Mesodermal cell (in vitro differentiated cells): ENCODE results near the gene MACROD2.
"Not testable (repeated sequence)": the region's sequence is repeated elsewhere in the genome, so short reads cannot be mapped to it uniquely, and the experiment has no call there.

Source experiments
- H3K27ac ChIP-seq: 2 replicates; pipeline ENCODE4 v1.7.0; 2013; ENCODE audit warnings: mild to moderate bottlenecking, low read depth, low read length, moderate library complexity; ENCODE audit not compliant: severe bottlenecking
- H3K36me3 ChIP-seq: 2 replicates; pipeline ENCODE4 v1.7.1; 2013; ENCODE audit warnings: mild to moderate bottlenecking, low read length, moderate library complexity; ENCODE audit not compliant: control insufficient read depth, insufficient read depth
- H3K4me1 ChIP-seq: one replicate; pipeline ENCODE4 v1.7.1; 2013; ENCODE audit warnings: mild to moderate bottlenecking, low read length; ENCODE audit not compliant: insufficient read depth, control insufficient read depth, poor library complexity, severe bottlenecking
- H3K4me3 ChIP-seq: 2 replicates; pipeline ENCODE4 v1.7.0; 2013; ENCODE audit warnings: low read length, control low read depth, mild to moderate bottlenecking; ENCODE audit not compliant: insufficient read depth, poor library complexity, severe bottlenecking; ENCODE audit errors: extremely low read depth
- H3K9me3 ChIP-seq: 2 replicates; pipeline ENCODE4 v1.7.1; 2013; ENCODE audit warnings: mild to moderate bottlenecking, low read length, moderate library complexity; ENCODE audit not compliant: control insufficient read depth
- WGBS, 2 experiments: methylation state at CpG; one replicate each; pipeline ENCODE4 v1.1.5; 2013; ENCODE audit warnings: missing lambda C conversion rate in 2 of 2; ENCODE audit not compliant: insufficient coverage in 2 of 2; 5-methylcytosine and 5-hydroxymethylcytosine counted together

Gene MACROD2

DNA sequence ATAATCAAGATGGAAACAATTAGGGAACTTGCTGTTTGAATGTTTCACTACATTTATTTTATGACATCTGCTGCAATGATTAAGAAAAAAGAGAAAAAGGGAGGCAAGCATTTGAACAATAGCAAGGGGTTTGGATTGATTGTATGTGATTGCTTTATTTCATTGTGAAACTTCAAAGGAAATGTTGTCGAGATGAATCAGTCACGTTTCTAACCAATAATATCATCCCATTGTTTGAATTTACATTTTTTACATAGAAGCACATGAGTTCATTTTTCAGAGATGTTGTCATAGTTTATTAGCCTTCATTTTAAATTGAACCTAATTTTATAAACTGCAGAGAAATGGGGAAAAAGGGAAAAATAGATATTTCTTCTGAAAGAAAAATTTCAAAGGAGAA, 2006.0 kb downstream of the MACROD2 start:
- no CpG with 5 or more reads among the region's 2 CpGs for WGBS, 2 experiments
- Histone ChIP-seq H3K4me3 (no peak overlapping the region), H3K4me1 (no peaks in the 10 kb centered on the region), H3K9me3 (peaks cover 15% of the 10 kb centered on the region), H3K36me3 (no peaks in the 10 kb centered on the region), H3K27ac (no peak overlapping the region)

DNA sequence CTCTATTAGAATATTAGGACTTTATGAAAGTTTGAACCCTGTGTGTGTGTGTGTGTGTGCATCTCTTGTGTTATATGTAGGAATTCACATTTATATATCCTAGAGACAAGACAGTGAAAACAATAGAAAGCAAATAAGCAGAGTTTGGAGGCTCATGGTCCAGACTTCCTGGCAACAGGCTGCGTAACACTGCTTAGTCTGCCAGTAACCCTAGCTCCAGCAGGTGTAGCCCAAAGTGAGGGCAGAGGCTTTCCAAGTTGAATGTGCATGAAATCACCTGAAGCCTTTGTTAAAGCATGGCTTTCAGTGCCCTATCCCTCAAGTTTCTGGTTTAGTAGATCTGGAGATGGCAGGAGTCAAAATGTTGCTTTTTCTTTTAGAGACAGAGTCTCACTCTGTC, 2008.0 kb downstream of the MACROD2 start:
- Histone ChIP-seq H3K27ac (no peak overlapping the region), H3K9me3 (peaks cover under 1% of the 10 kb centered on the region), H3K4me3 (no peak overlapping the region), H3K36me3 (no peaks in the 10 kb centered on the region), H3K4me1 (no peaks in the 10 kb centered on the region)
- 83 to 100% methylated on average over 1 of the region's 1 CpG for WGBS, 2 experiments

DNA sequence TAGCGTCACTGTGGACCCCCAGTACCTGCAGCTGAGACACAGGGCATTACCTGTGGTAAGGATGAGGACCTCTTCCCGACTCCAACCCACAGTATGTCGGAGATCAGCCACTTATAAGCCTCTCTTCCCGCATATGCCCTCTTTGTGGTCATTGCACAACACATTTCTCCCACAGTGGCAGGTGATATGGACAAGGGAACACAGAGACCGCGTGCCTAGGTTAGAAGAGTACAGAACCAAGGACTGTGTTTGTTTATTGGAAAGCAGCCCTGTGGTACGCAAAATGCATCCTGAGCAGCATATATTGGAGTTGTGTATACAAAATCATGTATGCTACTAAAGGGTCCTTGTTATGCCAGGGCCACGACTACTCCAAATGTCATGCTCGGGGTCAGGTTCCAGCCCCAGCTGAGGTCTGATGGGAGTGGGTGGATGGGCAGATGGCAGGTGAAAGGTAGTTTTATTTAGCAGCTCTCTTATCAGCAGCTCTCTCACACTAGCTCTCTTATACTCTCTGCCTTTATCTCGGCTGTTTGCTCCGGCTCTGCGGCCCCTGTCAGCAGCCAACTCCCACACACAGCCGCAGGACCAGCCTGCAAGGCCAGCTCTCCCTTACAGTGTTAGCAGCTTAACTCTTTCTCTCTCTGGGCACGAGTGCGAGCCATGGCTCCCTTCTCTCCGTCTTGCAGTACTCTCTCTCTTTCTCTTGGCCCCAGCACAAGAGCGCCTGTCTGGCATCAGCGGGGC, 2009.0 kb downstream of the MACROD2 start:
- H3K9me3 ChIP-seq = no peaks in the 10 kb centered on the region
- H3K4me3 ChIP-seq = no peak overlapping the region
- H3K4me1 ChIP-seq = no peaks in the 10 kb centered on the region
- H3K36me3 ChIP-seq = no peaks in the 10 kb centered on the region
- WGBS, 2 experiments = 79 to 85% methylated on average over 11 to 14 of the region's 18 CpGs
- H3K27ac ChIP-seq = no peak overlapping the region

DNA sequence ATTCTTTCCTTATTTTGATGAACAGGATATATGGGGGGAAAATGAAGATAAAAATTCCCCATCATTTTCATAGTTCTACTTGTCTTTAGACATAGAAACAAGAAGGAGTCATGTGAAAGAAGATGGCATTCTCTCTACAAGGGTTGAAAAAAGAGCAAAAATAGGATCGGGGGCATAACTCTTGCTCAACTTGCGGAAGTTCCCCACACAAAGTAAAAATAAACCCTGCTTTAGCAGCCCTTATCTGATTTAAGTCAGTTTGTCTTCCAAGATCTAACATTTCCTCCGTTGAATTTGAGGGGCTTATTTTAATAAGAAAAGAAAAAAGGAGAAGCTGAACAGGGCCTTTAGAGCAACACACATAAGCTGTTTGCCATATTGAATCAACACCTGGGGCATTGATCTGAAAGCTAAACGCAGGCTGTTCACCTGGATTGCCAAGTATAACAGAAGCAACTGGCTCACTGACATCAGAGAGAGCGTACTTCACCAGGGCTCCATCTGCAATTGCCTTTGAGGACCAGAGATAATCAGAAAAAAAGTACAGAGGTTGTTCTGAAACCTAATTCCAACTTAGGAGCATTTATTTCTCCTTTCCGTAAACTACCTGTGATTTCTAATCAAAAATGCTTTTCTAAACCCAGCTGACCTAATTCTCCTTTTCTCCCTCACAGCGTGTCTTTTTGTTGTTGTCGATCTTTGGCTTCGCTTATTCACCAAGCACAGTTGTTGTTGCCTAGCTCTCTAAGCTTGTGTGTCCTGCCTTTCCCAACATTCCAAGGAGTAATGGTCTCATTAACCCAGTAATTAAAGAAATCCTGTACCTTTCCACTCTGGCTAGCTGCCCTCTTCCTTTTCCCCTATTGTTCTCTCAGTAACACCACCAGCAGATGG, 2010.0 kb downstream of the MACROD2 start:
- Histone ChIP-seq H3K27ac (no peak overlapping the region), H3K4me3 (no peak overlapping the region), H3K36me3 (no peaks in the 10 kb centered on the region), H3K9me3 (no peaks in the 10 kb centered on the region), H3K4me1 (no peaks in the 10 kb centered on the region)
- 89 to 90% methylated on average over 7 to 8 of the region's 9 CpGs for WGBS, 2 experiments

DNA sequence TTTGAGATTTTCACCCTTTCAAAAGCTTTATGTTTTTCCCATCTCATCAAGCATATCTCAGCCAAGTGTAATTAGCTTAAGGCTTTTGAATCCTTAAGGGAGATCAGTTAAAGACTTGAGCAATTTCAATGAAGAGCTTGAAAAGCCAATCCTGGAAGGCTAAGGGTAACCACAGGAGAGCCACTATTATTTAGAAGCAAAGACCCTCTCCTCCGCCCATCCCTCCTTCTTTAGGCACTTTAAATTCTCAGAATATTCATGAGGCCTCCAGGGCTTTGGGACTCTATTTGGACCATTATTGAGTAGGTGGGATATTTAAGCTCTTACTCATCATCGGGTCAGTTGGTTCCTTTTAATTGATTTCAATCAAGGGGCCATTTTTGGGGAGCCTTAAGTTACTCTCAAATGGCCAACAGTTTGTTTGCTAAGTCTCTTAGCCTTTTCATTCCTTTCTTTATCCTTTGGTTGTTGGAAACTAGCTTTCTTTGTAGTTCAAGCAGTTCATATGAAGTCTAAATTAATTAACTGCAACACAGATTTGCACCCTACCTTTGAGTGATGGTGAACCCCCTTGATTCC, 2010.7 kb downstream of the MACROD2 start:
- no CpG with 5 or more reads among the region's 2 CpGs for WGBS, 2 experiments
- Histone ChIP-seq H3K27ac (no peak overlapping the region), H3K4me3 (no peak overlapping the region), H3K36me3 (no peaks in the 10 kb centered on the region), H3K4me1 (no peaks in the 10 kb centered on the region), H3K9me3 (no peaks in the 10 kb centered on the region)

DNA sequence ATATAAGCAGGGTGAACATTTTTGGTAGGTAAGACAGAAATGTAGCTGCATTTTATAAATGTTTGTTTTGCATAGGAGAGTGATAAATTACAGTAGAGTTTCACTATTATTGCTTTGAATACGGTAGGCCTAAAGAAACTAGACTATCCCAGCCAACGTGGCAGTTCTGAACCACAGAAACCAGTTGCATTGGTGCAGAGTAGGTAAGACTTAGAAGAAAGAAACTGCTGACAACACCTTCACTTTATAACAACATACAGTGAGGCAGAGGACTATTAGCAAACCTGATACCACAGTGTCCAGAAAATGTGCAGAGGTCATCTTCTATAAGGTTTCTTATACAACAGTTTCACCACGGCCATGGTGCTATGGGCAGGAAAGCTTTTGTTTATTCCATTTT, 2011.8 kb downstream of the MACROD2 start:
- Histone ChIP-seq H3K9me3 (no peaks in the 10 kb centered on the region), H3K36me3 (no peaks in the 10 kb centered on the region), H3K4me1 (no peaks in the 10 kb centered on the region), H3K27ac (no peak overlapping the region), H3K4me3 (no peak overlapping the region)
- WGBS, 2 experiments = 100% methylated on average over 1 of the region's 3 CpGs; no CpG with 5 or more reads in 1 of the 2 experiments

DNA sequence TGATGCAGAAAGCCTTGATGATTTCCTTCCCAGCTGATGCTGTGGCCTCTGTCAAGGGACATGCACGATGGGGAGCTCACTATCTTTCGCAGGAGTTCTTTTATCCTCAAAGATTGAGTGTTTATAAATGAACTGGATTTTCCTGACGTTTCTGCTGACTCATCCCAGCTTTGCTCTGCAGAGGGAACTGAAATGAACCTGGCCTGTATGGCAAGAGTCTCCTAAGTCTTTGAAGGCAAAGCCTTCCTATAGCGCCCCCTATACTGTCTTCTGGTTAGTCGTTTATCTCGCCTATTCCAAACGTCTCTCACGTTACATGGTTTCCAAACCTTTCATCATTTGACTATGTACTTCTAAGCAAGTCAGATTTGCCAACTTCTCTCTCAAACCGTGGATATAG, 2012.6 kb downstream of the MACROD2 start:
- no peaks in the 10 kb centered on the region for H3K9me3 ChIP-seq
- 76 to 85% methylated on average over 7 to 9 of the region's 9 CpGs for WGBS, 2 experiments
- no peaks in the 10 kb centered on the region for H3K4me1 ChIP-seq

DNA sequence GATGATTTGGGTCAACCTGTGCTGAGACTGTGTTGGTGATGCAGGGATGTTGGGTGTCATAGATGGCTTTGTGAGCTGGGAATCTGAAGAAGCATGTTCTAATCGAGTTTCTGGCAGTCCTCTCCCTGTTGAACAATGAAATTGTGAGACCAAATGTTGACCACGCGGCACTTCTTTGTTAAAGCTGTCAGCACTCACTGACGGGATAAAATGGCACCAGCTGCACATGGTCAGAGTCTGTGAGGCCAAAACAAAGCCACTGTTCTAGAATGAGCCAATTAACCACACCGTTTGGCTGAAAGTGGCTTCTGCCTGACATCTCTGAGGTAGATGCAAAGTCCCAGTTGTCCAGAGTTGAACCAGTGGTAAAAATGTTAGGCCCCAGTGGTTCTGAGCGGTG, 2015.7 kb downstream of the MACROD2 start:
- H3K4me1 ChIP-seq = no peaks in the 10 kb centered on the region
- H3K27ac ChIP-seq = no peak overlapping the region
- 72 to 82% methylated on average over 6 of the region's 6 CpGs for WGBS, 2 experiments

More for the DNA sequence above, 2012.6 kb downstream of the MACROD2 start:
- H3K4me3 ChIP-seq = no peak overlapping the region
- H3K27ac ChIP-seq = no peak overlapping the region
- H3K36me3 ChIP-seq = no peaks in the 10 kb centered on the region

DNA sequence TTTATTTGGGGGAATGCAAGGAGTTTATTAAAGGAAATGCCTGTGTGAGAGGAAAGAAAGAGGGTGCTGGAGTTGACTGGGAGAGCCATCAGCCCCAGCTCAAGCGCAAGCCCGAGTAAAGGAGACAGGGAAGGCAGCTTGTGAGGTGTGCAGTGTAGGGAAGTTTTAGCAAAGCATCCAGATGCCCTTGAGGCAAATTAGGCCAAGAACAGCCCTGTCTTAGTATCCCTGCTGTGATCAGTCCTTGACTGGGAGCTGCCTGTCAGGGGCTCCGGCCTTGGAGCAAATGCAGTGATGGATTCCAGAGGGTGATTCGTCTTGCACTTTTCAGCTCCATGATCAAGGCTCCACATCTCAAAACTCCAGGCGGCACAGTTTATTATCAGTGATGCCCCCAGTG, 2016.2 kb downstream of the MACROD2 start:
- H3K4me3 ChIP-seq = no peak overlapping the region
- WGBS, 2 experiments = 94 to 96% methylated on average over 4 of the region's 5 CpGs
- H3K27ac ChIP-seq = no peak overlapping the region
- H3K36me3 ChIP-seq = no peaks in the 10 kb centered on the region
- H3K9me3 ChIP-seq = no peaks in the 10 kb centered on the region
- no peaks in the 10 kb centered on the region for H3K4me1 ChIP-seq

More for the DNA sequence above, 2015.7 kb downstream of the MACROD2 start:
- no peak overlapping the region for H3K4me3 ChIP-seq
- no peaks in the 10 kb centered on the region for H3K9me3 ChIP-seq
- no peaks in the 10 kb centered on the region for H3K36me3 ChIP-seq

DNA sequence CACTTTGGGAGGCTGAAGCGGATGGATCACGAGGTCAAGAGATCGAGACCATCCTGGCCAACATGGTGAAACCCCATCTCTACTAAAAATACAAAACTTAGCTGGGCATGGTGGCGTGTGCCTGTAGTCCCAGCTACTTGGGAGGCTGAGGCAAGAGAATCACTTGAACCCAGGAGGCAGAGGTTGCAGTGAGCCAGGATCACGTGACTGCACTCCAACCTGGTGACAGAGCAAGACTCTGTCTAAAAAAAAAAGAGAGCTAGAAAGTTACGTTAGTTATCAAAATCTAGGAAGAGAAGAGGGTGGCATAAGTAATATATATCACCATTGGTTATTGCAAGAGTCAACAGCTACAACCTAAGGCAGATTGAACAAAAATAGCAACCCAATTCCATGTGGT, 2017.6 kb downstream of the MACROD2 start:
- not testable (repeated sequence) for H3K4me3 ChIP-seq, H3K4me1 ChIP-seq, H3K27ac ChIP-seq, H3K36me3 ChIP-seq, H3K9me3 ChIP-seq
- 83 to 100% methylated on average over 1 to 2 of the region's 6 CpGs for WGBS, 2 experiments
